Lower leg skin (tissue), 4 donors: ENCODE results near the gene POLD4. TPM values are rescaled to one million over a fixed set of nuclear protein-coding genes. Genes with fewer than 3 reads are reported as not detected.

Source experiments
- DNase-seq, 2 donors: peaks; one replicate each; pipeline ENCODE4 v3.0.0-alpha.2; 2019; ENCODE audit warnings: low spot score in 2 of 2
- H3K4me3 ChIP-seq: fragments of 200-600 bp; sonication (generic); 2 replicates; pipeline ENCODE4 v1.5.1; 2017; ENCODE audit warnings: mild to moderate bottlenecking, low read depth; ENCODE audit not compliant: poor library complexity, severe bottlenecking
- POLR2A ChIP-seq, 2 donors: fragments of 450-650 bp; IDR thresholded peaks; one replicate each; pipeline ENCODE4 v1.6.1; 2016 to 2017; ENCODE audit warnings: antibody characterized with exemption in 2 of 2, mild to moderate bottlenecking in 1 of 2, moderate library complexity in 1 of 2
- WGBS, 2 donors: methylation state at CpG; one replicate each; pipeline ENCODE4 v1.1.5; 2018; 5-methylcytosine and 5-hydroxymethylcytosine counted together
- intact Hi-C: fragments of 100-400 bp; cut with DNase I; formaldehyde crosslinking; loops from one replicate; pipeline ENCODE4 v1.15.0; 2023; ENCODE audit warnings: low total_unique reads
- total RNA-seq, 4 donors: library from RNA; depleted of rRNA; stranded (reverse); fragments of >200 nt; gene quantifications; one replicate each; pipeline ENCODE4 v1.1.0, GENCODE V29; 2016
- TF ChIP-seq, protein P1 (sequence below), 3 donors: fragments of 450-650 bp; IDR thresholded peaks; one replicate each; pipeline ENCODE4 v1.5.1; 2016; ENCODE audit warnings: antibody characterized with exemption in 3 of 3, mild to moderate bottlenecking in 3 of 3, moderate library complexity in 2 of 3

Gene POLD4
- total RNA-seq, 4 donors from 2014 or later, result 82.3 to 126 (median 86.4) TPM

DNA sequence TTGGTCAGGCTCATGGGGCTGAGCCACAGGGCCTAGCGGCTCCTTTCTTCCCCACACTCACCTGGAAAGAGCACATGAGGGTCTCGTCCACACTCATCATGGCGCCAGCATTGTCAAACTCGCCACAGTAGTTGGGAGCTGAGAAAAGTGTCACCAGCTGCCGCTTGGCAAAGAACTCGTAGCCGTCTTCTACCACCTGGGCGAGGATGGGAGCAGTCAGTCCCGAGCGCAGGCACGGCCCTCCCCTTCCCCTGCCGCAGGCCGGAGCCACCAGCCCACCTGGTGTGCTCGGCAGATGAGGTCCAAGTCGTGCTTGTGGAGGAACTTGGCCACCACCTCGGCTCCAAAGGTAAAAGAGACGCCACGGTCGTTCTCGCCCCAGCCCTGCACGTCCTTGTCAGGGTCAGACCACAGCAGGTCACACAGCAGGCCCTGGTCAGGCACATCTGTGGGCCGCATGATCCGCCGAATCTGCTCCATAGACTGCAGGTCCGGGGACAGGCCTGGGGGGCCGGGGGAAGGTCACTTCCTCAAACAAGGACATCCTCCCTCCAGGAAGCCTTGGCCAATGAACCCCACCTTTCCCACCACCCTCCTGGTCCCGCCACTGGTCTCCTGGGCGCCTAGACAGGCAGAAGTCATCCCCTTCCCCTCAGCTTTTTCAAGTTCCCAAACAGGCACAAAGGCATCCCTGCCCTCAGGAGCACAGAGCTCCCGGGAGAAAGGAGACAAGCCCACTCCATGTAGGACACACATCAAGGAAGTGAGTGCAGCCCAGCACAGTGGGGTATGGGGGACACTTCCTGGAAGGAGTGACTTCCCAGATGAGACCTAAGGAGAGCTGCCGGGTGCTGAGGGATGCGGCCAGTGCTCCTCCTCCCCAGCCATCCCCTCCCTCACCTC, 45.6 kb upstream of the POLD4 start:
- WGBS, 2 donors, result 80 to 87% methylated on average over 18 to 31 of the region's 31 CpGs
- no peak for DNase-seq
- intact Hi-C loops, result loop anchor here (10.0 kb wide), 1 partner anchor 106 kb away; the partner anchor contains the start of genes CDK2AP2 and PITPNM1
- no peak overlapping the region for H3K4me3 ChIP-seq
- TF ChIP-seq, protein P1, sequence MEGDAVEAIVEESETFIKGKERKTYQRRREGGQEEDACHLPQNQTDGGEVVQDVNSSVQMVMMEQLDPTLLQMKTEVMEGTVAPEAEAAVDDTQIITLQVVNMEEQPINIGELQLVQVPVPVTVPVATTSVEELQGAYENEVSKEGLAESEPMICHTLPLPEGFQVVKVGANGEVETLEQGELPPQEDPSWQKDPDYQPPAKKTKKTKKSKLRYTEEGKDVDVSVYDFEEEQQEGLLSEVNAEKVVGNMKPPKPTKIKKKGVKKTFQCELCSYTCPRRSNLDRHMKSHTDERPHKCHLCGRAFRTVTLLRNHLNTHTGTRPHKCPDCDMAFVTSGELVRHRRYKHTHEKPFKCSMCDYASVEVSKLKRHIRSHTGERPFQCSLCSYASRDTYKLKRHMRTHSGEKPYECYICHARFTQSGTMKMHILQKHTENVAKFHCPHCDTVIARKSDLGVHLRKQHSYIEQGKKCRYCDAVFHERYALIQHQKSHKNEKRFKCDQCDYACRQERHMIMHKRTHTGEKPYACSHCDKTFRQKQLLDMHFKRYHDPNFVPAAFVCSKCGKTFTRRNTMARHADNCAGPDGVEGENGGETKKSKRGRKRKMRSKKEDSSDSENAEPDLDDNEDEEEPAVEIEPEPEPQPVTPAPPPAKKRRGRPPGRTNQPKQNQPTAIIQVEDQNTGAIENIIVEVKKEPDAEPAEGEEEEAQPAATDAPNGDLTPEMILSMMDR (IDR thresholded peaks at IDR 0.05), result no peak
- no peak for TF ChIP-seq POLR2A (IDR thresholded peaks at IDR 0.05)

DNA sequence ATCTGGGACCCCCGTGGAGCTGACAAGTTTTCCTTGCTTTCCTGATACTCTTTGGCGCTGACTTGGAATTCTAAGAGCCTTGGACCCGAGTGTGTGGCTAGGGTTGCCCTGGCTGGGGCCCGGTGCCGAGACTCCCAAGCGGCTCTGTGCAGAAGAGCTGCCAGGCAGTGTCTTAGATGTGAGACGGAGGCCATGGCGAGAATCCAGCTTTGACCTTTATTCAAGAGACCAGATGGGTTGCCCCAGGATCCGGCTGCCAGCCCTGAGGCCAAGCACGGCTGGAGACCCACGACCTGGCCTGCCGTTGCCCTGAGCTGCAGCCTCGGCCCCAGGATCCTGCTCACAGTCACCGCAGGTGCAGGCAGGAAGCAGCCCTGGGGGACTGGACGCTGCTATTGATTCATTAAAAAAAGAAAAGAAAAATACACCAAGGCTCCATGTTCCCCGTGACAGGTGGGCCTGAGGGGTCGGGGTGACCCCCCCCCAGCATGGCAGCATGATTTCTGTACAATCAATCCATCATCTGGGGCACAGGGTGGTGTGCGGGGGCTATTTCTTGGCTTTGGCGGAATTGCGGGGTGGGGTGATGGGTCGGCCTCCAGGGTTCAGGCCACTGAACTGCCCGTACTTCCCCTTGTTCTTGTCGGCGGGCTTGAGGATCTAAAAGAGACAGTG, 44.8 kb upstream of the POLD4 start:
- DNase-seq, result no peak
- no peak for TF ChIP-seq POLR2A (IDR thresholded peaks at IDR 0.05)
- TF ChIP-seq, protein P1 (IDR thresholded peaks at IDR 0.05), result no peak
- intact Hi-C loops, result loop anchor here (10.0 kb wide), 1 partner anchor 107 kb away; the partner anchor contains the start of genes CDK2AP2 and PITPNM1
- no peak overlapping the region for H3K4me3 ChIP-seq
- 84 to 86% methylated on average over 24 of the region's 24 CpGs for WGBS, 2 donors

DNA sequence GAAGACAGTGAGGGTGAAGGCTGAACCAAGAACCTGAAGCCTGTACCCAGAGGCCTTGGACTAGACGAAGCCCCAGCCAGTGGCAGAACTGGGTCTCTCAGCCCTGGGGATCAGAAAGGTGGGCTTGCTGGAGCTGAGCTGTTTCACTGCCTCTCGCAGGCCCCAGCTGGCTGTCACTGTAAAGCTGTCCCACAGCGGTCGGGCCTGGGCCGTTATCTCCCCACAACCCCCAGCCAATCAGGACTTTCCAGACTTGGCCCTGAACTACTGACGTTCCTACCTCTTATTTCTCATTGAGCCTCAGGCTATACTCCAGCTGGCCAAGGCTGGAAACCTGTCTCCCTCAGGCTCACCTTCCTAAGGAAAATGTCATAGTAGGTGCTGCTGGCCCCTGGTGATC, 44.2 kb upstream of the POLD4 start:
- TF ChIP-seq, protein P1 (IDR thresholded peaks at IDR 0.05), result no peak
- TF ChIP-seq POLR2A (IDR thresholded peaks at IDR 0.05), result no peak
- H3K4me3 ChIP-seq, result no peak overlapping the region
- 73 to 89% methylated on average over 4 to 6 of the region's 6 CpGs for WGBS, 2 donors
- DNase-seq, result no peak
- intact Hi-C loops, result loop anchor here (10.0 kb wide), 1 partner anchor 107 kb away; the partner anchor contains the start of genes CDK2AP2 and PITPNM1

DNA sequence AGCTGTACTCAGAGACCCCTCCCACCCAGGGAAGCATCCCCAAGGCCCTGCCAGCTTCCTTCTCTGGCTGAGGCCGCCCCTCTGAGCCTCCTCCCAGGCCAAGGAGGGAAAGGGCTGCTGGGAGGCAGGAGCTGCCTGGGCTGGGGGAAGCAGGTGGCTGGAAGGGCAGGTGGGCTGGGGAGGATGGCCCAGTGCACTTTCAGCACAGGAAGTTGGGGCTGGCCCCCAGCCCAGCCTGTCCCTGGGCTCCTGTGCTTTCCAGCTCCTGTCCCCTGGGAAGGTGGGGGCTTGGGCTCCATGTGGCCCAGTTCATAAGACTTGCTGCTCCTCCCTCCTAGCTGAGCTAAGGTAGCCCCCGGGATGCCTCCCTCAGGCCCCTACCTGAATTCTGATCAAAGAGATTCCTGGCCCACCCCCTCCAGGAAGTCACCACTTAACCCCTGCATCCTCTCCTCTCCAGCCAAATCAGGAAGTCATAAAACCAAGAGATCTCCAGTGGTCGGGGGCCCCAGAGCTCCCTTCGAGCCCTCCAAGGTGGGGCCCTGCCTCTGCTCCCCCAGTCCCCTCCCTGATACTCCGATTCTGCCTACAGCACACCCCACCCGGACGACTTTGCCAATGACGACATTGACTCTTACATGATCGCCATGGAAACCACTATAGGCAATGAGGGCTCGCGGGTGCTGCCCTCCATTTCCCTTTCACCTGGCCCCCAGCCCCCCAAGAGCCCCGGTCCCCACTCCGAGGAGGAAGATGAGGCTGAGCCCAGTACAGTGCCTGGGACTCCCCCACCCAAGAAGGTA, 43.4 kb upstream of the POLD4 start:
- intact Hi-C loops, result loop anchor here (10.0 kb wide), 1 partner anchor 108 kb away; the partner anchor contains the start of genes CDK2AP2 and PITPNM1
- no peak for DNase-seq
- WGBS, 2 donors, result 54 to 60% methylated on average over 13 of the region's 13 CpGs

DNA sequence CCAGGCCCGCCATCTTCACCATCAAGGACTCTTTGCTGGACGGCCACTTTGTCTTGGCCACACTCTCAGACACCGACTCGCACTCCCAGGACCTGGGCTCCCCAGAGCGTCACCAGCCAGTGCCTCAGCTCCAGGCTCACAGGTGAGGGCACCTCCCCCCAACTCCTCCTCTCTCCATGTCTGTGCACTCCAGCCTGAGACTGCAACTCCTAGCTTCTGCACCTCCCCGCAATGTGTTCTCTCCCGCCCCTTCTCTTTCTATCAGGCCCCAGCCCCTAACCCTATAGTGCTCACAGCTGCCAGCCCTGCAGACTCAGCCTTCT, 42.9 kb upstream of the POLD4 start:
- intact Hi-C loops, result loop anchor here (10.0 kb wide), 1 partner anchor 109 kb away; the partner anchor contains the start of genes CDK2AP2 and PITPNM1
- TF ChIP-seq, protein P1 (IDR thresholded peaks at IDR 0.05), result no peak
- TF ChIP-seq POLR2A (IDR thresholded peaks at IDR 0.05), result no peak
- DNase-seq, result no peak
- WGBS, 2 donors, result 90 to 92% methylated on average over 7 of the region's 7 CpGs
- H3K4me3 ChIP-seq, result no peak overlapping the region

More for the DNA sequence above, 43.4 kb upstream of the POLD4 start:
- no peak overlapping the region for H3K4me3 ChIP-seq
- TF ChIP-seq POLR2A (IDR thresholded peaks at IDR 0.05), result no peak
- TF ChIP-seq, protein P1 (IDR thresholded peaks at IDR 0.05), result no peak
